Measurements from ENCODE around the gene ARHGDIG.

DNA sequence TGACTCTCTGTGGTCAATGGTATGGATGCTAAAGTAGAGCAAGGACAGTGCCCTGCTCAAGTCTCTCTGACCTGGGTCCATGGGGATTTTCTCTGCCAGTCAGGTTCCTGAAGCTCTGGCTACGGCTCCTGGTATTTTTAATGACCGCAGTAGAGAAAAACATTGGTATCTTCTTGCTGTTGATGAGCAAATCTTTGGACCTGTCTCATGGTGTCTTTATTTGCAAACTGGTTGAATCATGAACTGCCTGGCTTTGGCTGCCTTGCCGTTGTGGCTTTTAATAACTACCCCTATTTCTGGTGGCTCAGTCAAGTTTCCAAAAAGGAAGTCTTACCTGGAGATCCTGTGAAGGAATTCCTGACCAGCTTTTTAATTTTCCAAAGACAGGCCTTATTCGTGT is 37.0 kb upstream of the ARHGDIG start:
- TF ChIP-seq, protein P1, sequence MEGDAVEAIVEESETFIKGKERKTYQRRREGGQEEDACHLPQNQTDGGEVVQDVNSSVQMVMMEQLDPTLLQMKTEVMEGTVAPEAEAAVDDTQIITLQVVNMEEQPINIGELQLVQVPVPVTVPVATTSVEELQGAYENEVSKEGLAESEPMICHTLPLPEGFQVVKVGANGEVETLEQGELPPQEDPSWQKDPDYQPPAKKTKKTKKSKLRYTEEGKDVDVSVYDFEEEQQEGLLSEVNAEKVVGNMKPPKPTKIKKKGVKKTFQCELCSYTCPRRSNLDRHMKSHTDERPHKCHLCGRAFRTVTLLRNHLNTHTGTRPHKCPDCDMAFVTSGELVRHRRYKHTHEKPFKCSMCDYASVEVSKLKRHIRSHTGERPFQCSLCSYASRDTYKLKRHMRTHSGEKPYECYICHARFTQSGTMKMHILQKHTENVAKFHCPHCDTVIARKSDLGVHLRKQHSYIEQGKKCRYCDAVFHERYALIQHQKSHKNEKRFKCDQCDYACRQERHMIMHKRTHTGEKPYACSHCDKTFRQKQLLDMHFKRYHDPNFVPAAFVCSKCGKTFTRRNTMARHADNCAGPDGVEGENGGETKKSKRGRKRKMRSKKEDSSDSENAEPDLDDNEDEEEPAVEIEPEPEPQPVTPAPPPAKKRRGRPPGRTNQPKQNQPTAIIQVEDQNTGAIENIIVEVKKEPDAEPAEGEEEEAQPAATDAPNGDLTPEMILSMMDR (IDR thresholded peaks at IDR 0.05), result no peak
- no peak for TF ChIP-seq POLR2A (IDR thresholded peaks at IDR 0.05)
